Measurements from ENCODE around the gene DUOXA1. TPM values are rescaled to one million over a fixed set of nuclear protein-coding genes. Genes with fewer than 3 reads are reported as not detected.

DUOXA1 gene
- total RNA-seq, 3 donors from 2014 or later: 0.08 to 0.58 (median 0.24) TPM

DNA sequence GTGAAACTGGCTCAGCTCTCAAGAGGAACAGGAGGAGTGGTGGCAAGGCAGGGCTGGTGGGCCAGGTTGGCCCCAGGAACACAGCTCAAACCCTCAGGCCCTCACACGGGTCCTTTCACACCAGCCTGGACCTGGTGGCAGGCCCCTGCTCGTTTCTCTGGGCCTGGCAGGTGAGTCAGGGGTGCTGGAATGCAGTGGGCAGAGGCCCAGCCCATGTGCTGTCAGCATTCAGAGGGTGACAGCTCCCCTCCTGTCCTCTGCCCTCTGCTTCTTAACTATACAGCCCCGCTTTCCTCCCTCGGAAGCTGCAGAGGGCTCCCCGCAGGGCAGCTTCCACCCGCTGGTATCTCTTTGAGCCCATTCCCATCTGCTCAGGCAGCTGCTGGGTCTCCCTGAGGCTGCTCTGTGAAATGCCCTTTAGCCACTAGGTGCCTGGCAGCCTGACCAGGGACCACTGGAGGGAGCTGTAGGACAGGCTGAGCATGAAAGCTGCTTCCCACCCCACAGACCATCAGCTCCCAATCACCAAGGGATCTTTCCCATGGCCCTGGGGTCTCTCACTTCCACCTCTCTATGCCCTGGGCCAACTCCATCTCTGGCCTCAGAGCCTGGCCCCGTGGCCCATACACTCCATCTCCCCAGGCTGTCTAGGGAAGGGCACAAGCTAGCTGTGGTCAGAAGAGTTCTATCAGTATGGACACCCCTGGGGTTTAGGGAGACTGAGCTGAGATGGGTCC, 33.3 kb upstream of the DUOXA1 start:
- ATAC-seq (peak in 1 of 2 donors; percentile 31), DNase-seq (peak; percentile 56)
- Mint-ChIP-seq H3K9me3 (no peaks in the 10 kb centered on the region), H3K4me1 (ENCODE audit: low read depth) (peaks cover 10% of the 10 kb centered on the region), H3K4me3 (no peak overlapping the region), H3K36me3 (ENCODE audit: insufficient read depth) (peaks cover 3% of the 10 kb centered on the region), H3K27me3 (ENCODE audit: low read depth) (no peaks in the 10 kb centered on the region)

DNA sequence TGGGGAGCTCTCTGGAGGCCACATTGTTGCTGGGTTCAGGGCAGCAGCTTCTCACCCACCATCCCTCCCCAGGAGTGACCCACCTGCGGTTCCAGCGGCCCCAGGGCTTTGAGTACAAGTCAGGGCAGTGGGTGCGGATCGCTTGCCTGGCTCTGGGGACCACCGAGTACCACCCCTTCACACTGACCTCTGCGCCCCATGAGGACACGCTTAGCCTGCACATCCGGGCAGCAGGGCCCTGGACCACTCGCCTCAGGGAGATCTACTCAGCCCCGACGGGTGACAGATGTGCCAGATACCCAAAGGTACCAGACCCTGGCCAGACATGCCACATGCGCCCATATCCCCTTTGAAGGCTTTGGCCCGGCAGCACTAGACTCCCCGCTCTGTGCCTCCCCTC, 32.0 kb upstream of the DUOXA1 start:
- Mint-ChIP-seq H3K4me3 (no peak overlapping the region), H3K9me3 (no peaks in the 10 kb centered on the region), H3K27me3 (ENCODE audit: low read depth) (no peaks in the 10 kb centered on the region), H3K36me3 (ENCODE audit: insufficient read depth) (peaks cover 3% of the 10 kb centered on the region), H3K4me1 (ENCODE audit: low read depth) (peaks cover 13% of the 10 kb centered on the region)
- ATAC-seq: no peak
- DNase-seq: no peak

DNA sequence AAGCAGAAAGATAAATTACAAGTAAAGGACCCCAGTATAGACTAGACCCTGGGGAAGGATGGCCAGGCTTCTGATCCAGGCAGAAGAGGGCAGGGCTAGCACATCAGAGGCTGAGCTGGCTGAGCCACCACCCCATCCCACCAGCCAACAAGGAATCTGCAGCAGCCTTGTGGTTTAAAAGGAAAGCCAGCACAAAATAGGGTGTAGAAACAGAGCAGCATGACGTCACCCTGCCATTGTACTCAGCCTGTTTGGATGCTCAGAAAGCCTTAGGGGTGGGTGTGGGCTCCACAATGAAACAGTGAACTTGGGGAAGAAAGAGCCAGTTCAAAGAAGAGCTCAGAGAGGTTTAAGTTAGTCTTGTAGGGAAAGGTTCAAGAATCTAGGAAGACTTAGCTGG, 28.3 kb upstream of the DUOXA1 start:
- Mint-ChIP-seq H3K36me3 (ENCODE audit: insufficient read depth) (peaks cover 3% of the 10 kb centered on the region), H3K9me3 (no peaks in the 10 kb centered on the region), H3K4me1 (ENCODE audit: low read depth) (peaks cover 4% of the 10 kb centered on the region), H3K27me3 (ENCODE audit: low read depth) (no peaks in the 10 kb centered on the region), H3K4me3 (no peak overlapping the region)
- ATAC-seq: no peak
- DNase-seq: no peak

DNA sequence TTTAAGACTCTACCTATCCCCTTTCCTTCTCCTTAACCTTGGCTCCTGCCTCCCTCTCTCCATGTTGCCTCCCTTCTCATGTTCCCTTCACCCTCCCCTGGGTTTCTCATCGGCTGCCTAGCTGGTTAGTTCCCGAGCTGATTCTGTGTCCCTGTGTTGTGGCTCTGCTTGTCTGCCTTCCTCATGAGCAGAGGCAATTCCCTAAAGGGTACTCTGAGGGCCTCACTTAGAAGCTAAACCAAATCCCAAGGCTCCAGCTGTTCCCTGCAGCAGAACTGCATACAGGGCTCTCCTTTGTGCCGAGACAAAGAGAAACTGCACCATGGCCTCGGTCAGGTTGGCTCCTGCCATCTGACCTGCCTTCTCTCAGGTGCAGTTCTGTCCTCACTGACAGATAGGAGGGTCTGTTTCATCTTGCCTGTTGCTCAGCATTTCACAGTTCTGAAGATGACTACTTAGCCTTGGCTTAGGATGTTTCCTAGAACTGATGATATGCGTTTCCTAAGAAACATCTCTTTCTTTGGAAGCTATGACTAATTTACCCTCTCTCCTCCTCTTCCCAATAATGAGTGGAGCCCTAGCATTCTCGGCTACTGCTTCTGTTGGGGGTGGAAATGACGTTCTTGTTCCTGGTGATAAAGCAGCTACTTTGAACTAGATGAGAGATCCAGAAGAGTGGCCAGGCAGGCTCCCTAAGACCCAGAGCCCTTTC, 27.2 kb upstream of the DUOXA1 start:
- Mint-ChIP-seq H3K4me3 (no peak overlapping the region), H3K4me1 (ENCODE audit: low read depth) (peaks cover 4% of the 10 kb centered on the region), H3K9me3 (no peaks in the 10 kb centered on the region), H3K36me3 (ENCODE audit: insufficient read depth) (peaks cover 10% of the 10 kb centered on the region), H3K27me3 (ENCODE audit: low read depth) (no peaks in the 10 kb centered on the region)
- ATAC-seq (peak in 1 of 2 donors; percentile 30), DNase-seq (no peak)

DNA sequence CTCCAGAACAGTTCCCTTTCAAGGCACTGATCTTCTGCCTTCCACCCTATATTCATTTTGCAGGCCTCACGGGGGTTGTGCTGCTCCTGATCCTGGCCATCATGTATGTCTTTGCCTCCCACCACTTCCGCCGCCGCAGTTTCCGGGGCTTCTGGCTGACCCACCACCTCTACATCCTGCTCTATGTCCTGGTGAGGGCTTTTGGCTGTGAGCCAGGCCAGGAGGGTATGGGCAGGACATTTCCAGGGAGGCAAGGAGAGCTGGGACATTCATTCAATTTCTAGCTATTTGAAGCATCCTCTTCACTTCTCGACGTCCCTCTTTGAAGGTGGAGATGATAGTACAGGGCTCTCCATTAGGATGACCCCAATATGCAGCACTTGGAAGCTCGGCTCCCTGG, 26.1 kb upstream of the DUOXA1 start:
- ATAC-seq (no peak), DNase-seq (no peak)
- H3K36me3 Mint-ChIP-seq (ENCODE audit: insufficient read depth): peaks cover 12% of the 10 kb centered on the region
- H3K27me3 Mint-ChIP-seq (ENCODE audit: low read depth): no peaks in the 10 kb centered on the region
- no peaks in the 10 kb centered on the region for H3K9me3 Mint-ChIP-seq
- H3K4me3 Mint-ChIP-seq: no peak overlapping the region
- peaks cover 4% of the 10 kb centered on the region for H3K4me1 Mint-ChIP-seq (ENCODE audit: low read depth)

DNA sequence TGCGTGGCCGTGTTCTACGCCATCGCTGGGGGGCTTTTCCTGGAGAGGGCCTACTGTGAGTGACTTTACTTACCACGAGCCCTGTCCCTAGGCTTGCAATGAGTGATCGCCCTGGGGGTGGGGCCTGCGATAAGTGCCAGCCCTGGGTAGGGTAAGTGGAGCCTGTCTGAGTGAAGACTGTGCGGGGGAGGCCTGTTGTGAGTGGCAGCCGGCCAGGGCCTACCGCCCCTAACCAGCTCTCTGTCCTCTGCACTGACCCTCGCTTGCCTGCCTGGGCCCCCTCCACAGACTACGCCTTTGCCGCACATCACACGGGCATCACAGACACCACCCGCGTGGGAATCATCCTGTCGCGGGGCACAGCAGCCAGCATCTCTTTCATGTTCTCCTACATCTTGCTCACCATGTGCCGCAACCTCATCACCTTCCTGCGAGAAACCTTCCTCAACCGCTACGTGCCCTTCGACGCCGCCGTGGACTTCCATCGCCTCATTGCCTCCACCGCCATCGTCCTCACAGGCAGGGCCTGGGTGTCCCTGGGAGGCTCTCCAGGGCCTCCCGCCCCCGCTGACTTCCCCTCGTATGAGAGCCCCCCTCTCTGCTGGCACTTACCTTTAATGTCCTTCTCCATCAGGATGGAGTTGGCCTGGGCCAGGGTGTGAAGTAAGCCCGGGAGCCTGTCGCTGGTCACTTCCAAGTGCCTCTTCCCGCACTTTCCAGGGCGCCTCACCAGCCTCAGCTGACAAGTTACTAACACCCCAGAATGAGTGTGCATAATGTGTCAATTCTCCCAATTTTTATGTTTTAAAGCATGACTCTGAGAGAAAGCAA, 22.5 kb upstream of the DUOXA1 start:
- ATAC-seq (no peak), DNase-seq (no peak)
- Mint-ChIP-seq H3K36me3 (ENCODE audit: insufficient read depth) (peaks cover 9% of the 10 kb centered on the region), H3K4me1 (ENCODE audit: low read depth) (peaks cover 4% of the 10 kb centered on the region), H3K27me3 (ENCODE audit: low read depth) (no peaks in the 10 kb centered on the region), H3K9me3 (no peaks in the 10 kb centered on the region), H3K4me3 (no peak overlapping the region)

DNA sequence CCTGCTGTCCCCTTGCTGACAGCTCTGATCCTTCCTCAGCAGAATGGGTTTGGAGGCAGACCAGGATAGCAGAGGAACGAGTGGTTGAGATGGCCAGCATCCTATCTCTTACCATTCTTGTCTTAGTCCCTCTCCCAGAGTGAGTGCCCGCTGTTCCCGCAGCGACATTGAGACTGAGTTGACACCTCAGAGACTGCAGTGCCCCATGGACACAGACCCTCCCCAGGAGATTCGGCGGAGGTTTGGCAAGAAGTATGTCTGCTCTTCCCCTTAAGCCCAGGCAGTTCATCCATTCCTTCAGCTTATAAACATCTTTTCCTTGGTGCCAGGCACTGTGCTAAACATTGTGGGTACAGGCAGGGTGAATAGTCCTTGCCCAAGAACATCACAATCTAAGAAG, 21.3 kb upstream of the DUOXA1 start:
- DNase-seq: no peak
- Mint-ChIP-seq H3K9me3 (no peaks in the 10 kb centered on the region), H3K4me3 (no peak overlapping the region), H3K27me3 (ENCODE audit: low read depth) (no peaks in the 10 kb centered on the region), H3K4me1 (ENCODE audit: low read depth) (no peaks in the 10 kb centered on the region), H3K36me3 (ENCODE audit: insufficient read depth) (peaks cover 9% of the 10 kb centered on the region)
- no peak for ATAC-seq

DNA sequence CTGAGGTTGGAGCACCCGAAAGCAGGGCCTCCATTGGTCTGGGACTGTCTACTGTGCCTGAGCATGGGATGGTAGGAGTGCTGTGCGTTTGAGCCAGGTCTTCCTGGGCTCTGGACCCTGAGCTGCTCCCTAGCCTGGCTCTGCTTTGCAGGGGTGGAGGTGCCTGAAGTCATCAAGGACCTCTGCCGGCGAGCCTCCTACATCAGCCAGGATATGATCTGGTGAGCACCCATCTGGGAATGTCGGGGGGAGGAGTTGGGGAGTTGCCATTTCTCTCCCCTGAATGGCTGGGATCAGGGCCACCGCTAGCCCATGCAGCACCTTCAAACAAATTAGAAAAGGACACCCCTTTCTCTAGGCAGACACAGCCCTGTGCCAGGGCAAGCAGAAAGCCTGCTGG, 20.8 kb upstream of the DUOXA1 start:
- Mint-ChIP-seq H3K27me3 (ENCODE audit: low read depth) (no peaks in the 10 kb centered on the region), H3K4me3 (no peak overlapping the region), H3K4me1 (ENCODE audit: low read depth) (no peaks in the 10 kb centered on the region), H3K9me3 (no peaks in the 10 kb centered on the region), H3K36me3 (ENCODE audit: insufficient read depth) (peaks cover 9% of the 10 kb centered on the region)
- ATAC-seq: no peak
- no peak for DNase-seq

- Mint-ChIP-seq H3K36me3 (ENCODE audit: insufficient read depth) (peaks cover 9% of the 10 kb centered on the region), H3K9me3 (no peaks in the 10 kb centered on the region), H3K27me3 (ENCODE audit: low read depth) (no peaks in the 10 kb centered on the region), H3K4me1 (ENCODE audit: low read depth) (no peaks in the 10 kb centered on the region), H3K4me3 (no peak overlapping the region)
- DNase-seq: no peak
- no peak for ATAC-seq
These were observed 19.4 kb upstream of the DUOXA1 start for GRCh38 chr15:45149060-45149459.

DNA sequence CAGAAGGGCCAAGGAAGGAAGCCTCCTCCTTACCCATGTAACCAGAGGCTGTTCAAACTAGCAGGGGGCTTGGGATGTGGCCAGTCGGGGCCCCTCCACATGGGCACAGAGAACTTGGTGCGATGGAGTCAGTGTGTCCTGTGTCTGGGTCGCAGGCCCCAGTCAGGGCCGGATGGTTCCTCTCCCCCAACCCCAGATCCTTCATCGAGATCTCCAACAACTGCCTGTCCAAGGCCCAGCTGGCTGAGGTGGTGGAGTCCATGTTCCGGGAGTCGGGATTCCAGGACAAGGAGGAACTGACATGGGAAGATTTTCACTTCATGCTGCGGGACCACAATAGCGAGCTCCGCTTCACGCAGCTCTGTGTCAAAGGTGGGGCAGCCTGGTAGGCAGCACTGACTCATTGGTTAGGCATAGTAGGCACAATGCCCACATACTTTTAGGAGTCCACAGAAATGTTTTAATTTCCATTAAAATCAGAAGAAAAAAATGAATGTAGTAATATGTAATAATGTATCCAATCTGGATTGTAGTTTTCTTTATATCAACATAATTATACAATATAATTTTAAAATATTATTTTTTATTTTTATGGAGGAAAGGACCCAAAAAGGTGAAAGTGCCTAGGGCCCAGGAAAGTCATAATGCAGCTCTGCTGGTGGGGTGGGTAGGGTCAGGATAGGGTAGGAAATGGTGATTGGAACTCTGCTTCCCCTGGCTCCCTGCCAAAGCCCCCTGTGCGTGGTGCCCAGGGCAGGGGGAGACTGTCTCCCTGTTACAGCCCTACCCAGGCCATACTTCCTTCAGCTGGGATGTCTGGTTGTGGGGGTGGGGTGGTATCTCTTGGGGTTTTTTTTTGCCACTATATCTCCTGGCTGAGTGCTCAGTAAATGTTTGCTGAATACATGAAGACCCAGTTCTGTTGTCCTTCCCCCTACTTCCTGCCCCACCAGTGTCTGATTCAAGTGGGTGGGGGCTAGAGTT, 18.7 kb upstream of the DUOXA1 start:
- ATAC-seq (no peak), DNase-seq (no peak)
- no peak overlapping the region for H3K4me3 Mint-ChIP-seq
- no peaks in the 10 kb centered on the region for H3K27me3 Mint-ChIP-seq (ENCODE audit: low read depth)
- no peaks in the 10 kb centered on the region for H3K4me1 Mint-ChIP-seq (ENCODE audit: low read depth)
- H3K36me3 Mint-ChIP-seq (ENCODE audit: insufficient read depth): peaks cover 9% of the 10 kb centered on the region
- no peaks in the 10 kb centered on the region for H3K9me3 Mint-ChIP-seq

DNA sequence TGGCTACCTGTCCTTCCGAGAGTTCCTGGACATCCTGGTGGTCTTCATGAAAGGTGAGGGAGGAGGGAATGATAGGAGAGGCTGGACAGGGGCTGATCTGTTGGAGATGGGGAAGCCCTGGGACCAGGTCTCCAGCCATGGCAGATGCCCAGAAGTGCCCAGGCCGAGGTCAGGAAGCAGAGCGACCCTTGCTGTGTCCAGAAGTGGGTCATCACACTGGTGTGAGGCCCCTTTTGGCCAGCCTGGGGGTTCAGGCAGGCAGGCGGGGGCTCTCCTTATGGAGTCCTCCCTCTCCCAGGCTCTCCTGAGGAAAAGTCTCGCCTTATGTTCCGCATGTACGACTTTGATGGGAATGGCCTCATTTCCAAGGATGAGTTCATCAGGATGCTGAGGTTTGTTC, 17.9 kb upstream of the DUOXA1 start:
- no peaks in the 10 kb centered on the region for H3K4me1 Mint-ChIP-seq (ENCODE audit: low read depth)
- no peaks in the 10 kb centered on the region for H3K9me3 Mint-ChIP-seq
- no peaks in the 10 kb centered on the region for H3K27me3 Mint-ChIP-seq (ENCODE audit: low read depth)
- DNase-seq: no peak
- peaks cover 8% of the 10 kb centered on the region for H3K36me3 Mint-ChIP-seq (ENCODE audit: insufficient read depth)
- ATAC-seq: no peak
- no peak overlapping the region for H3K4me3 Mint-ChIP-seq

DNA sequence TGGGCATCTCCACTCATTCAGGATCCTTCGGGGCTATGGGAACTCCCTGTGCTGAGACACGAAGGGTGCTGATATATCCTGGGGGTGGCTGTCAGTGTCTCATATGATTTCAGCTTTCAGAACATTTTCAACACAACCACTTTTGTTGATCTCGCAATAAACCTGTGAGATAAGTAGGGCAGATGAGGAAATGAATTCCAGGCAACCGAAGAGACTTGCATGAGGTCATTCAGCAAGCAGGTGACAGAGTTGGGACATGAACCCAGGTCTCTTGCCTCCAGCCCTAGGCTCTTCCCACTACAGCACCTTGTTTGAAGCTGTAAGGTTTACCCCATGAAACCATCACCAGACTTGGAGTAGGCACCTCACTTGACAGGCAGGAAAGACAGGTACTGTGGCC, 16.7 kb upstream of the DUOXA1 start:
- ATAC-seq (no peak), DNase-seq (no peak)
- H3K4me3 Mint-ChIP-seq: no peak overlapping the region
- H3K4me1 Mint-ChIP-seq (ENCODE audit: low read depth): no peaks in the 10 kb centered on the region
- peaks cover 3% of the 10 kb centered on the region for H3K36me3 Mint-ChIP-seq (ENCODE audit: insufficient read depth)
- H3K9me3 Mint-ChIP-seq: no peaks in the 10 kb centered on the region
- no peaks in the 10 kb centered on the region for H3K27me3 Mint-ChIP-seq (ENCODE audit: low read depth)

DNA sequence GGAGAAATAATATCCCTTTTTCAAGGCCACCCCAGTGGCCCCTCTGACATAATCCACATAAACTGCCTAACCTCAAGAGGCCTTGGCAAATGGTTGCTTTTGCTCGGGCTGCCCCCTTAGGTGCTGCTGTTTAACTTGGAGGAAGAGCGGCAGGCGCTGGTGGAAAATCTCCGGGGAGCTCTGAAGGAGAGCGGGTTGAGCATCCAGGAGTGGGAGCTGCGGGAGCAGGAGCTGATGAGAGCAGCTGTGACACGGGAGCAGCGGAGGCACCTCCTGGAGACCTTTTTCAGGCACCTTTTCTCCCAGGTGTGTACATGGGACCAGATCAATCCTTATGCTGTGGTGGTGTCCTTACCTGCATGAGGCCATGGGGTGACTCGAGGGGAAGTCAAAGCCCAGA, 15.1 kb upstream of the DUOXA1 start:
- no peaks in the 10 kb centered on the region for H3K36me3 Mint-ChIP-seq (ENCODE audit: insufficient read depth)
- no peaks in the 10 kb centered on the region for H3K4me1 Mint-ChIP-seq (ENCODE audit: low read depth)
- DNase-seq (no peak), ATAC-seq (no peak)
- no peak overlapping the region for H3K4me3 Mint-ChIP-seq
- no peaks in the 10 kb centered on the region for H3K27me3 Mint-ChIP-seq (ENCODE audit: low read depth)
- H3K9me3 Mint-ChIP-seq: no peaks in the 10 kb centered on the region

DNA sequence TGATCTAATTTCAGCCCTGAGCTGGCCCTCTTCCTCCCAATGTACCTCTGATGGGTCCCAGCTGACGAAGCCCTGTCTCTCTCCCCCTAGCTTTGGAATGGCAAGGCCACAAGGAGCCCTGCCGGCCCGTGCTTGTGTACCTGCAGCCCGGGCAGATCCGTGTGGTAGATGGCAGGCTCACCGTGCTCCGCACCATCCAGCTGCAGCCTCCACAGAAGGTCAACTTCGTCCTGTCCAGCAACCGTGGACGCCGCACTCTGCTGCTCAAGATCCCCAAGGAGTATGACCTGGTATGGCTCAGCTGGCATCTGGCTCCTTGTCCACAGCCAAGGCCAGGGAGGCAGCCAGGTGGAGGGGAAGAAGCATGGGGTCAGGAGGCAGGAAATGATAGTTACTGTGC, 14.3 kb upstream of the DUOXA1 start:
- no peak for DNase-seq
- H3K4me3 Mint-ChIP-seq: no peak overlapping the region
- no peaks in the 10 kb centered on the region for H3K36me3 Mint-ChIP-seq (ENCODE audit: insufficient read depth)
- no peaks in the 10 kb centered on the region for H3K27me3 Mint-ChIP-seq (ENCODE audit: low read depth)
- no peak for ATAC-seq
- H3K4me1 Mint-ChIP-seq (ENCODE audit: low read depth): no peaks in the 10 kb centered on the region
- H3K9me3 Mint-ChIP-seq: no peaks in the 10 kb centered on the region

All from activated T-cell treated with anti-CD3 and anti-CD28 coated beads, Interleukin-2, amount 50 U/mL, for 4 hours (primary cell).